ENCODE results near the gene PPEF2.
"Not testable (repeated sequence)": the region's sequence is repeated elsewhere in the genome, so short reads cannot be mapped to it uniquely, and the experiment has no call there.

The PPEF2 gene, protein sequence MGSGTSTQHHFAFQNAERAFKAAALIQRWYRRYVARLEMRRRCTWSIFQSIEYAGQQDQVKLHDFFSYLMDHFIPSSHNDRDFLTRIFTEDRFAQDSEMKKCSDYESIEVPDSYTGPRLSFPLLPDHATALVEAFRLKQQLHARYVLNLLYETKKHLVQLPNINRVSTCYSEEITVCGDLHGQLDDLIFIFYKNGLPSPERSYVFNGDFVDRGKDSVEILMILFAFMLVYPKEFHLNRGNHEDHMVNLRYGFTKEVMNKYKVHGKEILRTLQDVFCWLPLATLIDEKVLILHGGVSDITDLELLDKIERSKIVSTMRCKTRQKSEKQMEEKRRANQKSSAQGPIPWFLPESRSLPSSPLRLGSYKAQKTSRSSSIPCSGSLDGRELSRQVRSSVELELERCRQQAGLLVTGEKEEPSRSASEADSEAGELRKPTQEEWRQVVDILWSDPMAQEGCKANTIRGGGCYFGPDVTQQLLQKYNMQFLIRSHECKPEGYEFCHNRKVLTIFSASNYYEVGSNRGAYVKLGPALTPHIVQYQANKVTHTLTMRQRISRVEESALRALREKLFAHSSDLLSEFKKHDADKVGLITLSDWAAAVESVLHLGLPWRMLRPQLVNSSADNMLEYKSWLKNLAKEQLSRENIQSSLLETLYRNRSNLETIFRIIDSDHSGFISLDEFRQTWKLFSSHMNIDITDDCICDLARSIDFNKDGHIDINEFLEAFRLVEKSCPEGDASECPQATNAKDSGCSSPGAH

DNA sequence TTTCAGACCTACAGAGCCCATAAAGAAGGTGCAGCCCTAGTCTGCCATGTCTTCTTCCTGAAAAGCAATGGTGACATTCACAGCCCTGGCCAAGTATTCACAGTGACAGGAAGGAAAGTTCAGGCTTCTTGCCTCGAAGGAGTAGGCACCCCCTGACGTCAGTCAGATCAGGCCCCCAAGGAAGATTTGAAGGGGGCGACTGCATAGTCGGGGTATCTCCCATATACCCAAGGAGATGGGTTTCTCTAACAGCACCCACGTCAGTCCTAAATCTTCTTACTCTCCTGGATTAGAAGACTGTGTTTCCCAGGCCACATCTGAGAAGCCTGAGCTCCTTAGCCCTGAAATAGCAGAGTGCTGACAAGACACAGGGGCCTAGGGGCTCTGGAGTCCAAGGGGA is at the start of gene PPEF2:
TSS of gene PPEF2 (minus strand) at position 101 of the 400 bp plus-strand sequence. CDS start 6,127 bp downstream, outside the sequence.
- DNase-seq = no peak

DNA sequence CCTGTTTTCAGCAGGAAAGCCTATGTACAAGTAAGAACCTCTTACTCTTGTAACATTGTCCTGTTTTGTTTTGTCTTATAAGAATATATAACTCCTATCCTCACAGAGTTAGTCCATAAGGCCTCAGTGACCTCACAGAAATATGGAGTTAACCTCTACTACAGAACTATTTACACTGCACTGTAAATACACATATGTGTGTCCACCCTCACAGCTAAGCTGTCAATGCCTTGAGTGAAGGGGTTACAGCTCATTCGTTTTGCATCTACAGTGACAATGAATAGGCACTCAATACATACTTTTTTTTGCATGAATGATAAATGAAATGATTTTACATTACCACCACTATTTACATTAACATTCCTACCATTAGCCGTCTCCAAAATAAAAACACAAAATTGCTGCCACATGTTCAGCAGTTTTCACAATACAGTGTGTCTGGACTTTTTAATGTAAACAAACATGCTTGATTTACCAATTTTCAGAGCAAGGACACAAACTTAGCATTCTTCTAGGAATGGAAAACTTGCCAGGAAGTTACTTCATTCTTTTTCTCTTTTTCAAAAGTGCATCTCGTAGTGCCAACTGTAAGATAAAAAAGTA is 48.1 kb upstream of the PPEF2 start:
- no peak for DNase-seq

DNA sequence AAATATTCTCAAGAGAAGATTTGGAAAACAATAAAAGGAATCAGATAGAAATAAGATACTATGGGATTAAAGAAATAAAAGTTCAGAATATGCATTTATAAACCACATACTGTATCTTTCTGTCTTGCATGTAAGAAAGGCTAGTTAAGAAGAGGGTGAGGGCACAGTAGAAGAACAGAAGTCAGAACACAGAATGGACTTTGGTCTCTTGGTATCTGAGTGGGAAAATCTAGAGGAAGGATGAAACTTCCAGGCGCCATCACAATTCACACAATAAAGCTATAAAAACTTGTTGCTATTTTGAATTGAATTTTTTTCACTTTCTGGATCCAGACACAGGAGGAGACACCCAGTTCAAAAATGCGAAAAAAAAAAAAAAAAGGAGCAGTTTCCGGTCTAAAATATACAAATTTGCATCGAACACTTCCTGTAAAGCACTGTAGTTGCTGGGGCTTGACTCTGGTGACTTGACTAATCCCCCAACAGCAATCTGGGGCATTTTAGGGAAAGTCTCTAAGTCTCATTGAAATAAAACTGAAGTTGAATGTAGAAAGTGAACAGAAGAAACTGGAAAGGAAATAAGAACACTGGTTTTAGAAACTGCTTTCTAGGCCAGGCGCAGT is 46.7 kb upstream of the PPEF2 start:
- no peak for DNase-seq

DNA sequence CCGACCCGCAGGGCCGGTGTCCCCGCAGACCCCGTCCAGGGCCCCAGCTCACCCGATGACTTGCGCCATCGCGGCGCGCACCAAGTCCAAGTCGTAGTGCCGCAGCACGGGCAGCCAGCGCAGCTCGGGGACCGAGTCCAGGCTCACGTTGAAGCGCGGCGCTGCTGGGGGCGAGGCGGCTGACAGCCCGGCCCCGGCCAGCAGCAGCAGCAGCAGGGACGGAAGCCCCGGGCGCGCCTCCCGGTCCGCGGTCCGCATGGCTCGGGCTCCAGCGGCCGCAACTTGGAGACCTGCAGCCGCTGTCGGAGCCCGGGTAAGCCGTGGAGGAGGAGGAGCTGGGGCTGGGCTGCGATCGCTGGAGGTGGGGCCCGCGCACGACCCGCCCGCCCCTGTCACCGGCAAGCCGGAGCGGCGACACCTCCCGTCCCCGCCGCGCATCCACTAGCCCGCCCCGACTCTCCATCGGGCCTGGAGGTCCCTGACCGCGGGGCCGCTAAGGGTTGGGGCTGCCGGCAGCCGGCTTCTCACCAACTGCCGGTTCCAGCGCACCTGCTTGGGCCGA is 38.5 kb upstream of the PPEF2 start, which contains the start of gene NAAA:
TSS of gene NAAA (minus strand) at position 322 of the 562 bp plus-strand sequence. CDS start at position 258, 64 bp downstream.
- peak; percentile 91 for DNase-seq

DNA sequence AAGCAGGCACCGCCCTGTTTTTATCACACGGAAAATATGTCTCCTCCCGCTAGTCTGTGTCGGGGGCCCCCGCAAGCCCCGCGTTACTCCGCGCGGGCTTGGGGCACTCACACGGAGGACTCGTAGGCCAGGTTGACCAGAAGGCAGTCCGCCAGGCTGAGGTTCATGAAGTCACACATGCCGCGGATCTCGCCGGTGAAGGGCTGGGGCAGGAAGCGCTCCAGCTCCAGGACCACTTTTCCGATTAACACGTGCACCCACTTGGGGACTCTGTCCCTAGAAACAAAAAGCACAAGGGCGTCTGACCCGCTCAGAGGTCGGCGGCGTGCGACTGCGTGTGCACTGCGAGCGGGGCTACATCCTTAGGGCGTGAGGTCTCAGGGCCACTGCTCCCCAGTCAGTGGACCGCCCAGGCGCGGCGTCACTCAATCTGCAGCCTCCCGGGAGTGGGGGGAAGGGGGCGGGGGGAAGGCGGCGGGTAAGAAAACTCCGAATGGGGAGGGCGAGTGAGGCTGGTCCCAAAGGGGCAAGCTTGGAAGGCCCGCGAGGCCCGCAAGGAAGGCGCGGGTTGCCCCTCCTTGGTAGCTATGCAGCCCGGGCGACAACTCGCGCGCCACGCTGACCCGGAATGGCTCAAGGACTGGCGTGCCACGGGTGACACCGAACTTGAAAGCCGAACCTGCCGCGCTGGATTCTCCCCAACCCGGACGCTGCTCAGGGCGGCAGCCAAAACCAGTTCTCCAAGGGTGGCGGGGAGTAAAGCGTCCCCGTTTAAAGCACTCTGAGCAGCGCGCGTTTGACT is 37.8 kb upstream of the PPEF2 start:
- peak; percentile 85 for DNase-seq

DNA sequence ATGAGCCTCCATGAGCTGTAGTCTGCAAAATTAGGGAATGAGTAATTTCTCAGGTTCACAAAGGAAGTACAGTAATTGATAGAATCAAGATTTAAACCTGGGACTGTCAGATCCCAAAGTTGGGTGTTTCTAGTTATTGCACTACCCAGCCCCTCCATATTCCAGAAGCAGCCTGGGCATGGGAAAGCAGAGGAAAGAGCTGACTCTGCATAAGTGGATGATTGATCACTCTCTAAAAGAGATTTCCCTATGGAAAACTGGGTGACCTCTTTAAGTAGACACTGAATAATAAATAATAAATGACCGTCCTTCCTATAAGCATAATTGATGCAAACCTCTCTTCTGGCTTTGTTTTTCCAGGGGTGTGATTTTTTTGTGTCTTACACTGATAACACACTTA is 33.4 kb upstream of the PPEF2 start:
- peak; percentile 5 for DNase-seq

DNA sequence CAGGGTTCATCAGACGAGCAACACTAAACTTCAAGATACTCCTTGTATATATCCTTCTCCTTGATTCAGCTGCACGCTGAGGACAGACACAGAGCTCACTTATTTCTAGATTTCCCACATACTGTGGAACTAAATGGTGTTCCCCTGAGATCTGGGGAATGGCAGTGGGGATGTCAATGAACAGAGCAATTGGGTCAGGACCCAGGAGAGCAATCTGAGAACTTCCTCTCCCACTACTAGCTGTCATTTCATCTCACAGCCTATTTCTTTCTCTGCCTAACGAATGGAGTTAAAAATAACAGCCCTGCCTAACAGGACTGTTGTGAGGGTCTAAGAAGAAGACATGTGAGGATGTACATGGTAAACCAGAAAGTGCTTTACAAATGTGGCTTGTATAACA is 27.9 kb upstream of the PPEF2 start:
- no peak for DNase-seq

DNA sequence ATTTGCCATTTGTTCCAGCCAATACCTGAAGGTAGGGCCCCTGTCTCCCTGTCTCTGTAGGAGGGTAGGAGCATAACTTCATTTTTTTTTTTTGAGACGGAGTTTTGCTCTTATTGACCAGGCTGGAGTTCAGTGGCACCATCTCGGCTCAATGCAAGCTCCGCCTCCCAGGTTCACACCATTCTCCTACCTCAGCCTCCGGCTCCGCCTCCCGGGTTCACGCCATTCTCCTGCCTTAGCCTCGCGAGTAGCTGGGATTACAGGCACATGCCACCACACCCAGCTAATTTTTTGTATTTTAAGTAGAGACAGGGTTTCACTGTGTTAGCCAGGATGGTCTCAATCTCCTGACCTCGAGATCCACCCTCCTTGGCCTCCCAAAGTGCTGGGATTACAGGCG is 22.7 kb upstream of the PPEF2 start:
- DNase-seq = not testable (repeated sequence)

DNA sequence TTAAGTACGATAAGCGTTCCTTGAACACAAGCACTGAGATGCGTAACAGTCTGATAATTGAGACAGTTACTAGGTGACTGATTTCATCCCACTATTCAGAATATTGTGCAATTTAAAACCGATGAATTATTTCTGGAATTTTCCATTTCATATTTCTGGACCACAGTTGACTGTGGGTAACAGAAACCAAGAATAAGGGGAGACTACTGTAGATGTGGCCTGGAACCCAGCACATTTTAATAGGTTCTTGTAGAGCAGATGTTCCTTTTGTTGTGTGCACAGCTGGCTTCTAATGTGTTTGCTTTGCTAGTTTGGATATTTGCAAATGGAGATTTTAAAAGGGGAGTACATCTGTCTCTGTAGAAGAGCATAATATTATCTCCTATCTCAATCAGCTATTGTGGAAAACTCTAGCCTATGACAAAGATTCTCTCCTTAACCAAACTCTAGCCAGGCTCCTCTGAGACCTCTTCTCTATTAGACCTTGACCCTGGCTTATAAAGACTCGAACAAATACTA is 22.1 kb upstream of the PPEF2 start:
- DNase-seq = no peak

DNA sequence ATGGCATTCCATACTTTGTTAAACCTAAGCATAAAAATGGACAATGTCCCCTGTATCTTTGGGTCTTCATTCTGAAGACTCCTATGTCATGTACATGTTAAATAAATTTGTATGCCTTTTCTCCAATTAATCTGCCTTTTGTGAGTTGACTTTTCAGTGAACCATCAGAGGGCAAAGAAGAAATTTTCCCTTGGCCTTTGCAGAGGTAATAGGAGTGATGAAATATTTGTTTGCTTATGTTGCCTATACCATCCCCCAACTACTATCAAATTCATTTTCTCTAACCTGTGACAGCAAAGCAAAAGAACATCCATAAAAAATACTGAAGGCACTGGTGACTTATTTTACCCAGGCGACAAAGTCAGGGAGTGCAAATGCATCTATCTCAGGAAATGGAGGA is 20.3 kb upstream of the PPEF2 start:
- no peak for DNase-seq

DNA sequence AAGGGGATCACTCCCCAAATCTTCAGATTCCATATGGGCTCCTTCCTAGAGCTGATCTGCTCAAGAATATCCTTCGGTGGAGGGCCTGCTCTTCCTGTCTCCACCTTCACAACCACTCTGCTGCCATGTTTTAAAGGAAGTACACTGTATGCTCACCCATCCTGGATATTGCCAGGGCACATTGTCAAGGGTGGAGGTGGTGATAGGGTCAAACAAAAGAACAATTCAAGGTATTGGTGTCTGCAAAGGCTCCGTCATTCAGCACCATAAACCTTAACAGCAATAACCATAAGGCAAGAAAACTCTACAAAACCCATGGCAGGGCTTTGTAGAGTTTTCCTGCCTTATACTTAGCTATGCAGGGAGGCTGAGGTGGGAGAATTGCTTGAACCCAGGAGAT is 19.7 kb upstream of the PPEF2 start:
- no peak for DNase-seq

DNA sequence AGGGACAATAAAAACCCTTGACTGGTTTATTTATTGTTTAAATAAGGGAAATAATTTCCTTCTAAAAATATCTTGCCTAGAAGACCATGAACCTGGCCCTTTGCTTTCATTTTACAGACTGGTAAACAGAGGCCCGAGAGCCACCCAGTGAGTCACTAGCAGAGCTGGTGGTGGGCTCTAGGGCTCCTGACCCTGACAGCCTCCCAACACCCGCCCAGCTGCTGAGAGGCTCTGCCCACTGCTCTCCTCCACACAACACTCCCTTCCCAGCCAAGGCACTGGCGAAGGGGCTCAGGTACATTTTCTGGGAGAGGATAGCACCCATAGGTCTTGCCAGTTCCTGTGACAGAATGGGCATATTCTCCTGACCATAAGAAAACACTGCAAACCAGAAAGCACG is 18.1 kb upstream of the PPEF2 start:
- no peak for DNase-seq

DNA sequence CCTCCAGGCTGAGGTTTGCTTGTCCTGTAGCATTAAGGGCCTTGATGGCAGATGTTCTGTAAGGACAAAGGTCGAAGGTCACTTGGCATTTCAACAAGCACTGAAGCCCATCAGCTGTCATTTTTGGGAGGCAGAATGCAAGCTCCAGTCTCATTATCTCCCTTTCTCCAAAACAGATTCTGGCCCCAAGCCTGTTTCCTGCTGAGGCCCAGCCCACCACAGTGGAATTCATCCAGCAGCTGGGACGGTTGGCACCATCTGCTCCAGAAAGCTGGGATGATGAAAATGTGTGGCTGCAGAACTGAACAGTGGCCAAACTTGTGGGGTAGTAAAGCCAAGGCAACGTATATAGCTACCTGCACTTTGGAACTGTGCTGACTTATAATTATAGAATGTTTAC is 17.7 kb upstream of the PPEF2 start:
- no peak for DNase-seq

DNA sequence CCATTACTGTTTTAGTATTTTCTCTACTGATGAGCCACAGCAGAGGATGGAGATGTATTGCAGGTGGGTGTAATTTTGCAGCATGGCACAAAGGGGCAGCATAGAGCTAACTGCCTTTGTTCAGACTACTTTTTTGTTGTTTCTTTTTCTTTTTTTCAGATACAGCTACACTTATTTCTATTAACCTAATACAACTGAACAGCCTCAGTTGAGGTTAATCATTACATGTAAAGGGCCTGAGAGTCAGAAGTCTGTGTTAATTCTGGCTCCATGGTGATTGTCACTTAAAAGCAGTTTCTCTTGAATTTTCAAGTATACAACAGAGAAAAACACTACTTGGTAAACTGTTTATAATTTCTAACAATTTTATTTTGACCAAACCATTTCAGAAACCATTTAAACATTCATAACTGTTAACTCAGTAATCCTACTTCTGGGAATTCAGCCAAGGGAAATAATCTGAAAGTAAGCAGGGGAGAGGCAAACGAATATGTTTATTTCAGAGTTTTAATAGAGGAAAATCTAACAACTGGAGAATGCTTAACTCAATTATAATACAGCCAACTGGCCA is 13.9 kb upstream of the PPEF2 start:
- DNase-seq = peak; percentile 52

DNA sequence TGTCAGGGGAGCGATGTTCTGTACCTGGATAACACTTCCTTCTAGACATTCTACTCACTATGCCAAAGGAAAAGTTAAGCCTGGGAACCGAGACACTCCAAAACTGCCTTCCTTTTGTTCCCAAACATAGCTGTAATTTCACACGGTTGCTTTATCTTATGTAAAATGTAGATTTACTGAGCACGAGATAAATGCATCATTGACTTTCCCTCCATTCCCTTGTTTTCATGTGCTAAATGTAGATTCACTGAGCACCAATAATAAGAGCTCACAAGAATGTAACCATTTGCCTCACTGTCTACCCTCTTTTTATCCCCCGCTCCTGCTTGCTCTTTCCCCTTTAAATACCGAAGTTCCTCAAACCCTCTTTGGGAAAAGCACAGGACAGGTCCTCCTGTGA is 10.7 kb upstream of the PPEF2 start:
- no peak for DNase-seq

DNA sequence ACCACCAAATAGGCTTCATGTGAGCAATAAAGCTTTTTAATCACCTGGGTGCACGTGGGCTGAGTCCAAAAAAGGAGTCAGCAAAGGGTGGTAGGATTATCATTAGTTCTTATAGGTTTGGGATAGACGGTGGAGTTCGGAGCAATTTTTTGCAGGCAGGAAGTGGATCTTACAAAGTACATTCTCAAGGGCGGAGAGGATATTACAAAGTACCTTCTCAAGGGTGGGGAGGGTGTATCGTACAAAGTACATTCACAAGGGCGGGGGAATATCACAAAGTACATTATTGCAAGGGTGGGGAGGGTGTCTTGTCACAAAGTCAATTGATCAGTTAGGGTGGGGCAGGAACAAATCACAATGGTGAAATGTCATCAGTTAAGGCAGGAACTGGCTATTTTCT is 8.6 kb upstream of the PPEF2 start:
- DNase-seq = not testable (repeated sequence)

DNA sequence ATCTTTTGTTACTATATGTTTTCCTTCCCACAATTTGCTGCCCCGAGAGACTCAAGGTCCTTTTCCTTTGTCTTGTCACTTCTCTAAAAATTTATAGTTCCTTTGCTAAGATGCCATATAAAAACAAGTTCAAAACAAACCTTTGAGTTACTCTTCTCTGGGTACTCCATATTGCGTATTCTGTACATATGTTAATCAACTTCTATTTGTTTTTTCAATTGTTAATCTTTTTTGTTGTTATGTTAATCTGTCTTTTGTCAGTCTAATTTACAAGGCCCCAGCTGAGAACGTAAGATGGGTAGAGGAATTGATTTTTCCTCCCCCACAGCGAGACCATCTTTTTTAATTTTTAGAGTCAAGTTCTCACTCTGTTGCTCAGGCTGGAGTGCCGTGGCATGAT is 7.2 kb upstream of the PPEF2 start:
- no peak for DNase-seq

DNA sequence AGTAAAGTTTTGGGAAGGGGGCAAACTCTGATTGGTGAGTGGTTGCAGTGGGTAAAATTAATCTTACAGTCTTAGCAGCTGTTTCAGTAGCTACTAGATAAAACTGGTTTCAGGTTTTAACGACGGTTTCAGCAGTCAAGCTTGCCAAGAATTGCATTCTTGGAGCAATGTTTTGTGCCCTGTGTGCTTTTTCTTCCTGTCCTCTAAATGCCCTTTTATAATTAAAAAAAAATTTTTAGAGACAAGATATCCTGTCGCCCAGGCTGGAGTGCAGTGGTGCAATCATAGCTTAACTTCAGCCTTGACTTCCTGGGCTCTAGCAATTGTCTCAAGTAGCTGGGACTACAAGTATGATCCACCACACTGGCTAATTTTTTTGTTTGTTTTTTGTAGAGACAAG is 6.3 kb upstream of the PPEF2 start:
- DNase-seq = no peak

DNA sequence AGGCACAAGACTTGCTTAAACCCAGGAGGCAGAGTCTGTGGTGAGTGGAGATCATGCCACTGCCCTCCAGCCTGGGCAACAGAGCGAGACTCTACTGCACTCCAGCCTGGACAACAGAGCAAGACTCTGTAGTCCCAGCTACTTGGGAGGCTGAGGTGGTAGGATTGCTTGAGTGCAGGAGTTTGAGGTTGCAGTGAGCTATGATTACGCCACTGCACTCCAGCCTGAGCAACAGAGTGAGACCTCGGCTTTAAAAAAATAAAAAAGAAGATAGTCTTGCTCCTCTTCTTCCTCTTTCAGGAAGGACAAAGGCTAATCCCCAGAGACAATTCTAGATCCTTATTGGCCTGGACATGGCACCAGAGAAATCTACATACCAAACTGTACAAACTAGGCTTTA is 5.7 kb upstream of the PPEF2 start:
- DNase-seq = no peak

DNA sequence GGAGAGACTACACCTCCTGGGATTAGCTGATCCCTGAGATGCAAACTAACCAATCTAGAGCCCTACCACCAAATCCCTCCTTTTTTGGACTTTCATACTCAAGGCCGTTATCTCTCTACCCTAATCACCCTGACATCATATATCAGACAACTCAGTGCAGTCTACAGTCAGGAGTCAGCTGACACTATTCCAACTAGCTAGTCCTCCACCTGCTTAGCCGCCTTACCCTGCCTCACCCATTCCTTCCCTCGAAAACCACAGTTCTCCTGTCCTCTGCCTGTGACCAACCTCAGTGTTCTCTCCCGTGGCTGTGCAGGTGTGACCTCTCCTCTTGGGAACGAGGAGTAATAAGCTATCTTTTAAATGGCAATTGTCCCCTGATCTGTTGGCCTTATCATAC is 1.8 kb upstream of the PPEF2 start:
- no peak for DNase-seq

DNA sequence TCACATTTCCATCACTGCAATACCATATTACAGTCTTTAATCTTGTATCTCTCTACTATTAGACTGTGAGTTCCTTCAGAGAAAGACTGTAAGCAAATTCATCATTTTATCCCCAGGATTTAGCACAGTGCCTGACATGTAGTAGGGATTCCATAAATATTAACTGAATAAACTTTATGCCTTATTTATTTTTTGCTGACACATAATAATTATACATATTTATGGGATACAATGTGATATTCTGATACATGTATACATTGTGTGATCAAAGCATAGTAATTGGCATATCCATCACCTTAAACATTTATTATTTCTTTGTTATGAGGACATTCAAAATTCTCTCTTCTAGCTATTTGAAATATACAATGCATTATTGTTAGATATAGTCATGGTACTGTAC is 3.7 kb downstream of the PPEF2 start:
- no peak for DNase-seq

Measured in activated CD4-positive, alpha-beta T cell treated with anti-CD3 and anti-CD28 coated beads, Interleukin-10, Interleukin-2, amounts not matched to agents 100 ng/mL and 50 ng/mL, durations not matched to agents 16 hours and 8 hours (primary cell).